ENCODE results near the gene DOK3.

The DOK3 gene

DNA sequence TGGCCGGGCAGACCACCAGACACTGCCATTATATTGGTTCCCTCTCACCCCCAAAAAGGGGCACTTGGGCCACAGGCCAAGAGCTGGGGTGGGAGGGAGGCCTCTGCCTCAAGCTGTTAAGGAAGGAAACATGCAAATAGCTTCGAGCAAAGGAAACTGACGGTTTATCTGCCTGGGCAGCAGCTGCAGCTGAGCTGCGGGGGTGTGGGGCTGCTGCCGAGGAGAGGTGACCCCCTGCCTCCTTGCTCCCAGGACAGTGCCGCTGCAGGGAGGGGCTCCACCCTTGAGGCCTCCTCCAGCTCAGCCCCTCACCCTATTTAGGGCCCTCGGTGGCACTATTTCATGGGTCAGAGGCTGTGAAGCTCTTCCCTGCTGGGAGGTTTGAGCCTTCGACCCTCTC lies 789 bp downstream of the DOK3 start:
- H3F3A ChIP-seq (ENCODE audit: low read depth), result no peaks in the 10 kb centered on the region
- no peaks in the 10 kb centered on the region for H3K9me3 ChIP-seq (ENCODE audit: insufficient read depth, low read depth, low read length)
- H3K4me1 ChIP-seq (ENCODE audit: insufficient read depth, low read length, poor library complexity, severe bottlenecking), result peaks cover 10% of the 10 kb centered on the region
- no peak for TF ChIP-seq CTCF (conservative IDR thresholded peaks at IDR 0.05; ENCODE audit: low read length)
- TF ChIP-seq EZH2phosphoT487 (IDR thresholded peaks at IDR 0.05; ENCODE audit: borderline replicate concordance), result no peak
- H3K9ac ChIP-seq (ENCODE audit: low read depth, low read length, poor library complexity, severe bottlenecking), result peak overlapping the region; percentile 63
- H2AFZ ChIP-seq (ENCODE audit: low read length), result no peak overlapping the region
- peaks cover 13% of the 10 kb centered on the region; the same call in 1 of the 2 replicates for H3K79me2 ChIP-seq (ENCODE audit: insufficient read depth, low read length)
- H4K20me1 ChIP-seq (ENCODE audit: insufficient read depth, low read length, poor library complexity, severe bottlenecking), result no peaks in the 10 kb centered on the region
- no peaks in the 10 kb centered on the region for H3K9me2 ChIP-seq (replicated peaks; ENCODE audit: low read depth, low read length)
- H3K4me2 ChIP-seq (ENCODE audit: low read depth, low read length, poor library complexity, severe bottlenecking), result peak overlapping the region; percentile 57
- H3K27me3 ChIP-seq (ENCODE audit: insufficient read depth, low read length, poor library complexity, severe bottlenecking), result no peaks in the 10 kb centered on the region
- H3K4me3 ChIP-seq (ENCODE audit: low read length, poor library complexity, severe bottlenecking), result peak overlapping the region; percentile 48
- no peaks in the 10 kb centered on the region; the same call in 1 of the 2 replicates for H3K36me3 ChIP-seq (ENCODE audit: insufficient read depth, low read length)

DNA sequence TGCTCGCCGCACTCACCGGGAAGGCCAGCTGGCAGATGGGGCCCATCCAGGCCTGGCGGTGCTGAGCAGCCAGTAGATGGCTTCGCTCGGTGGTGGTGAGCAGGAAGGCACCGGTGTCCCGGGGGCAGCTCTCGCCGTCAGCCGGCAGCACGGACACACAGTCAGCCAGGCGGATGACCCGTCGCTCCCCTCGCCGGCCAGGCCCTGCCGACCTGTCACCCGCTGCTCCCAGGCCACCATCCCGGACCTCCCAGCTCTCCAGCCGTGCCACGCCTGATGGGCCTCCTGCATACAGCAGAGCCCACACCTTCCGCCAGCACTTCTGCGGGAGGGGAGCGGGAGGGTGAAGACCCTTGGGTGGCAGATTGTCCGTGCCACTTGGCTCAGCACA lies 1.4 kb downstream of the DOK3 start:
- Histone ChIP-seq H3K9ac (ENCODE audit: low read depth, low read length, poor library complexity, severe bottlenecking) (peak overlapping the region; percentile 63), H3K36me3 (ENCODE audit: insufficient read depth, low read length) (no peaks in the 10 kb centered on the region; the same call in 1 of the 2 replicates)

DNA sequence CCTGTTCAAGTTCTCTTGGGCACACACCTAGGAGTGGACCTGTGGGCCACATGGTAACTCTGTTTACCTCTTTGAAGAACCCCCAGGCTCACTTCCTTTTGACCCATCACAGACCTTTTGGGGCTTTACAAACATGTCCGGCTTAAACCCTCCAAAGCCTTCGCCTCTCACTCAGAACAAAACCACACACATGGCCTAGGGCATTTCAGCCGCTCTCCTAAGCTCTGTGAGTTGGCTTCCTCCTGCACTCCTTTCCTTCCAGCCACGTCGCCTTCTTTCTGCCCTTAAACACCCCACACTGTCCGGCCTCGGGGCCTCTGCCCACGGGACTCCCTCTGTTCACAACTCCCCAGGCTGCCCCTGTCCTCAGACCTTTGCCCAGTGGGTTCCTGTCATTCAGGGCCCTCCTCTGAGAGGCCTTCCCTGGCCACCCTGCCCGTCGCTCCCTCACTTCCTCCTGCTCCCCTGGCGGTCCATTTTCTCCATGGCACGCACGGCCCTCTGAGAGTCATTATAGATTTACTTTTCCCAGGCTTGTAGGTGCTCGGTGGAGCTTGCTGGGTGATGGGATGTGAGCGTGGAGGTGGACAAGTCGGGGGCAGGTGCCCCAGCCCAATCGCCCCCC lies 1.9 kb downstream of the DOK3 start:
- no peaks in the 10 kb centered on the region for H3K9me3 ChIP-seq (ENCODE audit: insufficient read depth, low read depth, low read length)
- H3K9ac ChIP-seq (ENCODE audit: low read depth, low read length, poor library complexity, severe bottlenecking), result peak overlapping the region; percentile 63
- H3K4me3 ChIP-seq (ENCODE audit: low read length, poor library complexity, severe bottlenecking), result no peak overlapping the region
- H2AFZ ChIP-seq (ENCODE audit: low read length), result no peak overlapping the region
- H4K20me1 ChIP-seq (ENCODE audit: insufficient read depth, low read length, poor library complexity, severe bottlenecking), result no peaks in the 10 kb centered on the region
- H3F3A ChIP-seq (ENCODE audit: low read depth), result no peaks in the 10 kb centered on the region
- H3K79me2 ChIP-seq (ENCODE audit: insufficient read depth, low read length), result peaks cover 4% of the 10 kb centered on the region; the same call in 1 of the 2 replicates
- H3K4me1 ChIP-seq (ENCODE audit: insufficient read depth, low read length, poor library complexity, severe bottlenecking), result peaks cover 10% of the 10 kb centered on the region
- no peaks in the 10 kb centered on the region; the same call in 1 of the 2 replicates for H3K36me3 ChIP-seq (ENCODE audit: insufficient read depth, low read length)
- H3K27me3 ChIP-seq (ENCODE audit: insufficient read depth, low read length, poor library complexity, severe bottlenecking), result no peaks in the 10 kb centered on the region
- no peak overlapping the region for H3K4me2 ChIP-seq (ENCODE audit: low read depth, low read length, poor library complexity, severe bottlenecking)
- TF ChIP-seq CTCF (conservative IDR thresholded peaks at IDR 0.05; ENCODE audit: low read length) (no peak), EZH2phosphoT487 (IDR thresholded peaks at IDR 0.05; ENCODE audit: borderline replicate concordance) (no peak)
- no peaks in the 10 kb centered on the region for H3K9me2 ChIP-seq (replicated peaks; ENCODE audit: low read depth, low read length)

More for the DNA sequence above, 1.4 kb downstream of the DOK3 start:
- no peak overlapping the region for H2AFZ ChIP-seq (ENCODE audit: low read length)
- H4K20me1 ChIP-seq (ENCODE audit: insufficient read depth, low read length, poor library complexity, severe bottlenecking), result no peaks in the 10 kb centered on the region
- H3K4me1 ChIP-seq (ENCODE audit: insufficient read depth, low read length, poor library complexity, severe bottlenecking), result peaks cover 10% of the 10 kb centered on the region
- TF ChIP-seq CTCF (conservative IDR thresholded peaks at IDR 0.05; ENCODE audit: low read length) (no peak), EZH2phosphoT487 (IDR thresholded peaks at IDR 0.05; ENCODE audit: borderline replicate concordance) (no peak)
- H3K9me3 ChIP-seq (ENCODE audit: insufficient read depth, low read depth, low read length), result no peaks in the 10 kb centered on the region
- peak overlapping the region; percentile 57 for H3K4me2 ChIP-seq (ENCODE audit: low read depth, low read length, poor library complexity, severe bottlenecking)
- no peaks in the 10 kb centered on the region for H3K9me2 ChIP-seq (replicated peaks; ENCODE audit: low read depth, low read length)
- H3K4me3 ChIP-seq (ENCODE audit: low read length, poor library complexity, severe bottlenecking), result no peak overlapping the region
- H3K27me3 ChIP-seq (ENCODE audit: insufficient read depth, low read length, poor library complexity, severe bottlenecking), result no peaks in the 10 kb centered on the region
- peaks cover 8% of the 10 kb centered on the region; the same call in 1 of the 2 replicates for H3K79me2 ChIP-seq (ENCODE audit: insufficient read depth, low read length)
- no peaks in the 10 kb centered on the region for H3F3A ChIP-seq (ENCODE audit: low read depth)
